Measurements from ENCODE around the gene PIK3AP1.
A peak's percentile ranks its signal among the peaks of the same experiment; 100 is the strongest.
"Not testable (repeated sequence)": the region's sequence is repeated elsewhere in the genome, so short reads cannot be mapped to it uniquely, and the experiment has no call there.

The PIK3AP1 gene

GRCh38 chr10:96724621-96725020, 4.3 kb upstream of the PIK3AP1 start:
- DNase-seq = no peak

GRCh38 chr10:96721207-96721572, 876 bp upstream of the PIK3AP1 start:
- no peak for DNase-seq

DNA sequence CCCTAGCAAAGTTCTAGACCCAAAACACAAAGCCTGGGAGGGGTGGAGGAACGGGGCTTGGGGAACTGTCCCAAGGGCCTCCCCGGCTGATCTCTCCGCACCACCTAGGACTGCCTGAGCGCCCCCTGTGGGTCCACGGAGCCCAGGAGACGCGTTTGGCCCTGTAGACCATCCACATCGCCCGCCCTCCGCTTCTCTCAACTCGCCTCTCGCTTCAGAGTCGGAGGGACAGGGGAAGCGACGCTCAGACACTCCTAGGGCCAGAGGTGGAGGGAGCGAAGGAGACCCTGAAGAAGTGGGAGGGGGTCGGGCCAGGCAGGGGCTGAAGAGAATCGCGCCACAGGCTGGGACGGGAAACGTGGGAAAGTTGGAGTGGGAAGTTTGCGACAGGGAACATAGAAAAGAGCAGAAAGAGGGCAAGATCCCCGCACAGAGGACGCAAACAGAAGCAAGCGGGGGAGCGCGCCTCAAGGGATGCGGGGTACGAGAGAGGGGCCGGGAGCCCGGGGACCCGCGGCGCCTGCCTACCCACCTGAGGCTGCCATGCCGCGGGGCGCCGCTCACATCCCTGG, 378 bp downstream of the PIK3AP1 start:
- peak; percentile 69 for DNase-seq

DNA sequence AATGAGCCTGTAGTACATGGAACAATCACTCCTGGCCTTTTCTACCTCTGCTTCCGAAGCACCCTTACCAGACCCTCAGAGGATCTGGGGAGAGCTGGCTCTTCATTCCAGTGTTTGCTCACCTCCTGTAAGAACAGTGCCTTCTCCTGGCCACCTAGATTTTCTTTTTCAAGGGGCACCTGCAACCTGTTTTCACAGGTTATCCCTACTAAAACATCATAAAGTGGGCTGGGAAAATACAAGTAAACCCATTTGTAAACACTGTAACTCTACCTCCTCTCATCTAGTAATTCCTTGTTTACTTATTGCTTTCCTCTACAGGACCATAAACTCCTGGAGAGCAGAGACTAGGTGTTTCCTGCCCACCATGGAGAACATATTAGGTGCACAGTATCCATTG, 1.1 kb downstream of the PIK3AP1 start:
- no peak for DNase-seq

DNA sequence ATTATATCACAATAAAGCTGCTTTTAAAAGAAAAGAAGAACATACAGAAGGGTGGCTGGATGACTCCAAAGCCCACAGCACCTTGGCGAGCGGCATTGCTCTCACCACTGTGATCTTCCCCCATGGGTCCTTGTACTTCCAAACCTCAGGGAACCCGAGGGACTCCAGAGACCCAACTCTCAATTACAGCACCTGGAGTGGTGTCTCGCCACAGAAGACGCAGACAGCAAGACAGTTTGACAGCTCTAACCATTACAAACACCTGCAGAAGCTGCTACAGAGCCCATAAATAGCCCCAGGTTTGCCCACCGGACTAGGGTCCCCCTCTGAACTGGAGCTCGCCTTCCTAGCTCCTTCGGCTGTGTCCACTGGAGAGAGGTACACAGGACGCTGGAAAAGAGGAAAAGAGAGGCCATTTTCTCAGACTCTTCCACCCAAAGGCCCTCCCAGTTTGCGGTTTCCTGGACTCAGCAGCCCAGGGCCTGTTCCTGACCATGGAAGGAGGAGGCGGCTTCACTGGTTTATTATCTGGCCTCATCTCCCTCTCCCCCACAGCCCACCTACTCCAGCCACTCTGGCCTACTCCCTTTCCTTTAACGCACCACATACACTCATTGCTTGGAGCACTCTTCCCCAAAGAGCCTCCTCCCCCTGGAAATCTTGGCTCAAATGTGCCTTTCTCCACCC, 1.9 kb downstream of the PIK3AP1 start:
- no peak for DNase-seq

GRCh38 chr10:96716390-96716789, 3.9 kb downstream of the PIK3AP1 start:
- no peak for DNase-seq

DNA sequence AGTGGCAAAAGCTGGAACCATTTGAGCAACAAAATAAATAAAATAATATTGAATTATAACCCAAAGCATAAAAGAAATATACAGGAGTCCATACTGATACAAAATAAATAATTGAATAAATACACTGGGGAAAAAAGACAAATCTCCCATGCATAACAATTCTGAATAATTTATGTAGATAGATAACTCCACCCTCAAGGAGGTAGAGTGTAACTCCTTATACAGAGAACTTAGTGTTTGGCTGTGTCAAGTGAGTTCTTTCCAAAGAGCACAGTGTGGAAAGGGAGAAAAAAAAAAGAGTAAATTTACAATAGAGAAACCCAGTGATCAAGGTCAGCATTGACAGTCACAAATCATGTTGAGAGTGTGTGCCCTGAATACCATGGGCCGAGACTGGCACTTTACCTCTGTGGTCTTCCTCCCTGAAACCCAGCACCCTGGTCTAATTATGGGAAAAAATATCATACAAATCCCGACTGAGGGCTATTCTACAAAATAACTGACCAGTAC, 5.5 kb downstream of the PIK3AP1 start:
- no peak for DNase-seq

GRCh38 chr10:96714031-96714590, 6.2 kb downstream of the PIK3AP1 start:
- no peak for DNase-seq

DNA sequence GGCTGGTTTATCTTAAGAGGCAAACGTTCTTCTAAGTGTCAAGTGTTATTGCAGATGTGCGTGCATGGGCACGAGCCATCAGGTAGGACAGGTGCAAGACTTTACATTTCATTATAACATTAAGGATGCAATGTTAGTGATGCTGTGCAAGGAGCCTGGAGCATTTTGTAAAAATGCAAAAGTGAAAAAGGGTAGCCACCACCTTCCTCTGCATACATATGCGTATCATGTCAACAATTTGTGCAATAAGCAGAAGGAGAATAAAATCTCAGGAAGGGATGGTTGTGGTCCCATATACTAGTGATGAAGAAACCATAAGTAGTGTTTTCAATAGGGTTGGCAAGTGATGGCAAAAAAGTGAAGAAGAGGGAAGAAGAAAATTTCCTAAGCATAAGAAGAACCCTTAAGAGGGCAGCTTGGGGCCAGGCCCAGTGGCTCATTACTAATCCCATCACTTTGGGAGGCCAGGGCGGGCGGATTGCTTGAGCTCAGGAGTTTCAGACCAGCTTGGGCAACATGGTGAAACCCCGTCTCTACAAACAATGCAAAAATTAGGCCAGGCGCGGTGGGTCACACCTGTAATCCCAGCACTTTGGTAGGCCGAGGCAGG, 7.5 kb downstream of the PIK3AP1 start:
- DNase-seq = no peak

- no peak for DNase-seq
These were observed 9.1 kb downstream of the PIK3AP1 start for GRCh38 chr10:96711048-96711728.

DNA sequence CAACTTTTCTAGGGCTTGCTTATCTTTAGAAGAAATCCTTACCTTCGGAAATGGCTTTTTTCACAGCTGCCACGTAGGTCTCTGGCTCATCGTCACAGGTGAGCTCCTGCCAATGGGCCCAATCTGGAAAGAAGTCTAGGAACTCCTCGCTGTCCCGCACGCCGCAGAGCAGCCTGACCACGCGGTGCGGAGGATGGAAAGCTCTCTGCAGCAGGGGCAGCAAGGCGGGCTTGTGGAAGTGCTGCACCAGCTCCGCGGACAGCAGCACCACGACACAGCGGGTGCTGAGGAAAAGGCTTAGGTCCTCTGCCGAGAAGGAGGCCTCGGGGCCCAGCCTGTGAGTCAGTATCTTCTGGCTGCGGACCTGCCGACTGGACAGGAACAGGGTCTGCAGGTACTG, 10.8 kb downstream of the PIK3AP1 start:
- no peak for DNase-seq

GRCh38 chr10:96708996-96709395, 11.3 kb downstream of the PIK3AP1 start:
- DNase-seq = no peak

DNA sequence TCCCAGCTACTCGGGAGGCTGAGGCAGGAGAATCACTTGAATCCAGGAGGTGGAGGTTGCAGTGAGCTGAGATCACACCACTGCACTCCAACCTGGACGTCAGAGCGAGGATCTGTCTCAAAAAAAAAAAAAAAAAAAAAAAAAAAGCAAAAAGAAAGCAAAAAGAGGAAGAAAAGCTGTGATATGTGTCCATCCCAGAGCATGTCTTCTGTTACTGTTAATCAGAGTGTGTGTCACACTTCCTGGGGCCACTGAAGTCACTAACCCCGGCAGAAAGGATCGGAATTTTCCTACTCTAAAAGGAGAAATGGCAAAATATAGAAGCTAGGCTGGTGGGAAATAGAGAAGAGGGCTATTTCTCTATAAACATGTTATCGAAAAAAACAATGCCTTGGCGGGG, 11.9 kb downstream of the PIK3AP1 start:
- DNase-seq = no peak

DNA sequence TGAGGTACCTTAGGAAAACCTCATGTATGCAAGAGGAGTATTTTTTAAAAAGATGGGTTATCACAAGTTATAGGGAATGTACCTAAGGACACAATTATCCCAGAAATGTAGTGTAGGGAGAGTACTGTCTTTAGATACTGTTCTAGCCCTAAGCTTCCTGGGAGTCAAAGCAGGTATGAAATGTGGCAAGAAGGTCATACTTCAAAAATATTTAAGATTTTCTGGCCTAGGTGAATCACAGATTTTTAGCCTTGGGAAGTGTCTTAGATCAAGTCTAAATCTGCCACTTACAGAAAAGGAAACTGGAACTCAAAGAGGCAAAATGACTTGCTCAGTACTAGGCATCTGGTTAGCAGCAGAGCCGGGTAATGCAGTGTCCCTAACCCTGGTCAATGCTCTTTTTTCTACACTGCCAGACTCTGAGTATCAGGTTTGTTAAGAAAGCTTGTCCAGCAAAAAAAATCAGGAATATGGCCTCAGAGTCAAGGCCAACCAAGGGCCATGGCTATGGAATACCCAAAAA, 13.9 kb downstream of the PIK3AP1 start:
- DNase-seq = no peak

- DNase-seq = no peak
These were observed 15.2 kb downstream of the PIK3AP1 start for GRCh38 chr10:96705134-96705533.

DNA sequence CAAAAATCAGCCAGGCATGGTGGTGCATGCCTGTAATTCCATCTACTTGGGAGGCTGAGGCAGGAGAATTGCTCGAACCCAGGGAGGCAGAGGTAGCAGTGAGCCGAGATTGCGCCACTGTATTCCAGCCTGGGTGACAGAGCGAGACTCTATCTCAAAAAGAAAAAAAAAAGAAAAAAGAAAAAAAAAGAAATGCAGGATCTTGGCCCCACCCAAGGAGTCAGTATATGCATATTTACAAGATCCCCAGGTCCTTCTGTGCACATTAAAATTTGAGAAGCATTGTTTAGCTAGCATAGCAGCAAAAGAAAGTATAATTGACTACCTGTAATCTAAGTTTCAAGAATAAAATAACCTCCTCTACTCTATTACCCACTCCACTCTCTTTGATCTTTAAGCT, 15.8 kb downstream of the PIK3AP1 start:
- no peak for DNase-seq

DNA sequence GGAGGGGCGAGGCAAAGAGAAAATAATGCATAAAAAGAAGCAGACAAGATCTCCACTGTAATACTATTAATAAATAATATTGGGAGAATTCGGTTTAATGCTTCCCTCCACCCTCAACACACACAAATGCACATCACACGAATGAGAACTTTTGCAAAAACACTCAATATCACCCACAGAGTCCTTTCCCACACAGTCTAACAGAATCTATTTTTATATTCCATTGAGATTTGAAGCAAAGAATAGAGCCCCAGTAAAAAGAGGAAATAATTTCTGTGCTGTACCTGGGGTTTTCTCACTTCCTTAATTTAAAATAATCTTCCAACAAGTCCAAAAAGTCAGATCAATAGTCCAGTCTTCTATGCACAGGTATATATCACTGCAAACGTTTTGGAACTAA, 17.0 kb downstream of the PIK3AP1 start:
- DNase-seq = no peak

GRCh38 chr10:96701265-96701664, 19.0 kb downstream of the PIK3AP1 start:
- no peak for DNase-seq

DNA sequence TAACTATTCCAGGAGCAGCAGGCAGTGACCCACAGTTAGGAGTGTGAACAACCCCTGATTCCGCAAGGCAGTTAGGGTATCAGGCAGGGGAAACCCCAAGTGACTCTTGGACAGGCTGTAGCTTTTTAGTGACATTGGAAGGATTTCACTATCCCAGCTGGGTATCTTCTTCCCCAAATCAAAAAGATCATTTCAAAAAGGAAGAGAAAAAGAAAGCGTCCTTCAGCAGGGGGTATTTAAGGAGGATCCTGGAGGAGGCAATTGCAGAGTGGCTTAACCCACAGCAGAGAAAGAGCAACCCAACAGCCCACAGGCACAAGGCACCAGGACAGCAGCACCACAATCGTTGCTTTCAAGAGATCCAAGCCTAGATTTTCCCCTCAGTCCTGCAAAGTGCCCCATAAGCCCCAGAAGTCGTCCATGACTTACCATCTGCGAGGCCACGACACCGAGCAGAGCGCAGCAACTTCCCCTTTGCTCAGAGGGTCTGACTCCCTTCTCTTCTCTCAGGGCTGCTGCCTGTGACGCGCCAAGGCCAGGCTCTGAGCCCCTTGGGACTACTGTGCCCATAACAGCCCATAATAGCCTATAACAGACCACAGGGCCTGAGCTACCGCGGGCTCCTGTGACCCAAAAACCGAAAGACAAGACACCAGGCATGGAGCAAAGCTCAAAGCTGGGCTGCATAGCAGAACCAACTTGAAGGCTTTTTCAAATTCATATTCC, 19.8 kb downstream of the PIK3AP1 start:
- no peak for DNase-seq

DNA sequence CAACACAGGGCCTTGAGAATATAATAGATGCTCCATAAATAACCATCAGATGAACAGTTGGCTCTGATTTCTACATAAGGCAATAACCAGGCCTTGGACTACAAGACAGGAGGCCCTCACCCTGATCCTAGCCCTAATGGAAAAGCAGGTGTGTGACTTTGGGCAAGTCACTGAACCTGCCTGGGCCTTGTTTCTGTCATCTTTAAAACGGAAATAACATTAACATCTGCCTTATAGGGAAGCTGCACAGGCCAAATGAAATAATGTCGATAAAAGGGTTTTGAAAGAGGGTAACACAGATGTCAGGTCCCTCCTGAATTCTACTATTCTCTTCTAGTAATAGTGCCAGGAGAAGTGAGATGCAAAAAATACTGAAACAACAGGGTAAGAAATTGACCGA, 20.7 kb downstream of the PIK3AP1 start:
- no peak for DNase-seq

- DNase-seq = not testable (repeated sequence)
These were observed 22.0 kb downstream of the PIK3AP1 start for GRCh38 chr10:96698305-96698704.

DNA sequence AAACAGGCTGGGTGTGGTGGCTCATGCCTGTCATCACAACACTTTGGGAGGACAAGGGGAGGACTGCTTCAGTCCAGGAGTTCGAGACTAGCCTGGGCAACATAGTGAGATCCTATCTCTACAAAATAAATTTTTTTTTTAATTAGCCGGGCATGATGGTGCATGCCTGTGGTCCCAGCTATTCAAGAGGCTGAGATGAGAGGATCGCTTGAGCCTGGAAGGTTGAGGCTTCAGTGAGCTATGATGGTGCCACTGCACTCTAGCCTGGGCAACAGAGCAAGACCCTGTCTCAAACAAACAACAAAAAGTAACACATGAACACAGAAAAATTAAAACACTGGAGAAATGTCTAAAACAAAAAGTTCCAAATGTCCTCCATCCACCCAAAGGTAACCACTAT, 22.9 kb downstream of the PIK3AP1 start:
- no peak for DNase-seq

All from activated CD4-positive, alpha-beta T cell treated with anti-CD3 and anti-CD28 coated beads for 48 hours (primary cell).